Loucy (cell line): ENCODE data around the gene CDH19.

Experiments used
- H2AFZ ChIP-seq: fragments of 200-600 bp; sonication (generic); 2 replicates; pipeline ENCODE4 v1.6.0; 2016; ENCODE audit warnings: antibody characterized with exemption, mild to moderate bottlenecking, low read length, moderate library complexity
- H3F3A ChIP-seq: fragments of 200-600 bp; 2 replicates; pipeline ENCODE4 v1.6.0; 2016; ENCODE audit warnings: antibody characterized with exemption, low read depth, mild to moderate bottlenecking
- H3K27me3 ChIP-seq: fragments of 200-600 bp; sonication (generic); 2 replicates; pipeline ENCODE4 v1.6.1; 2014; ENCODE audit warnings: low read length, mild to moderate bottlenecking; ENCODE audit not compliant: insufficient read depth, poor library complexity, severe bottlenecking
- H3K36me3 ChIP-seq: fragments of 200-600 bp; sonication (generic); 2 replicates; pipeline ENCODE4 v1.6.1; 2016; ENCODE audit warnings: low read length; ENCODE audit not compliant: insufficient read depth
- H3K4me1 ChIP-seq: fragments of 200-600 bp; sonication (generic); 2 replicates; pipeline ENCODE4 v1.5.1; 2014; ENCODE audit warnings: low read length, mild to moderate bottlenecking; ENCODE audit not compliant: insufficient read depth, poor library complexity, severe bottlenecking
- H3K4me2 ChIP-seq: fragments of 200-600 bp; sonication (generic); 2 replicates; pipeline ENCODE4 v1.6.0; 2014; ENCODE audit warnings: antibody characterized with exemption, low read length, low read depth, mild to moderate bottlenecking; ENCODE audit not compliant: poor library complexity, severe bottlenecking
- H3K4me3 ChIP-seq: fragments of 200-600 bp; sonication (generic); 2 replicates; pipeline ENCODE4 v1.5.1; 2014; ENCODE audit warnings: low read length, mild to moderate bottlenecking, mixed read lengths; ENCODE audit not compliant: poor library complexity, severe bottlenecking
- H3K79me2 ChIP-seq: fragments of 200-600 bp; sonication (generic); 2 replicates; pipeline ENCODE4 v1.6.1; 2014; ENCODE audit warnings: low read length; ENCODE audit not compliant: insufficient read depth
- H3K9ac ChIP-seq: fragments of 200-600 bp; sonication (generic); 2 replicates; pipeline ENCODE4 v1.6.0; 2014; ENCODE audit warnings: mild to moderate bottlenecking, low read depth, low read length, moderate library complexity; ENCODE audit not compliant: poor library complexity, severe bottlenecking
- H3K9me2 ChIP-seq: fragments of 200-600 bp; sonication (generic); replicated peaks from 2 replicates; pipeline ENCODE4 v1.6.1; 2016; ENCODE audit warnings: low read depth, low read length, mixed read lengths
- H3K9me3 ChIP-seq: fragments of 200-600 bp; sonication (generic); 2 replicates; pipeline ENCODE4 v1.6.1; 2014; ENCODE audit warnings: mild to moderate bottlenecking, antibody characterized with exemption, low read length, low read depth; ENCODE audit not compliant: insufficient read depth
- H4K20me1 ChIP-seq: fragments of 200-600 bp; sonication (generic); 2 replicates; pipeline ENCODE4 v1.6.0; 2014; ENCODE audit warnings: antibody characterized with exemption, low read length, mild to moderate bottlenecking; ENCODE audit not compliant: insufficient read depth, poor library complexity, severe bottlenecking
- CTCF ChIP-seq: fragments of 200-600 bp; sonication (generic); conservative IDR thresholded peaks from 2 replicates; pipeline ENCODE4 v1.5.1; 2014; ENCODE audit warnings: mild to moderate bottlenecking, antibody characterized with exemption, low read length
- EZH2phosphoT487 ChIP-seq: fragments of 200-600 bp; IDR thresholded peaks from 2 replicates; pipeline ENCODE4 v1.6.1; 2018; ENCODE audit warnings: antibody characterized with exemption, mild to moderate bottlenecking, moderate library complexity, borderline replicate concordance

Gene CDH19

GRCh38 chr18:66638856-66639629, 35.2 kb upstream of the CDH19 start:
- H3K4me1 ChIP-seq = no peaks in the 10 kb centered on the region
- no peak overlapping the region for H3K4me2 ChIP-seq
- no peaks in the 10 kb centered on the region for H4K20me1 ChIP-seq
- H3K9me3 ChIP-seq = no peaks in the 10 kb centered on the region
- no peak for TF ChIP-seq CTCF
- TF ChIP-seq EZH2phosphoT487 = no peak
- no peak overlapping the region for H3K4me3 ChIP-seq
- H3F3A ChIP-seq = no peaks in the 10 kb centered on the region
- H3K27me3 ChIP-seq = no peaks in the 10 kb centered on the region
- no peak overlapping the region for H2AFZ ChIP-seq
- H3K36me3 ChIP-seq = no peaks in the 10 kb centered on the region
- H3K9ac ChIP-seq = no peak overlapping the region
- no peaks in the 10 kb centered on the region for H3K79me2 ChIP-seq
- H3K9me2 ChIP-seq = no peaks in the 10 kb centered on the region

GRCh38 chr18:66635342-66635741, 31.5 kb upstream of the CDH19 start:
- Histone ChIP-seq H3K4me3 (no peak overlapping the region), H3K4me1 (no peaks in the 10 kb centered on the region), H3F3A (no peaks in the 10 kb centered on the region), H3K27me3 (no peaks in the 10 kb centered on the region), H3K9me3 (no peaks in the 10 kb centered on the region), H3K4me2 (no peak overlapping the region), H3K9me2 (no peaks in the 10 kb centered on the region), H2AFZ (no peak overlapping the region), H3K9ac (no peak overlapping the region), H3K79me2 (no peaks in the 10 kb centered on the region), H4K20me1 (no peaks in the 10 kb centered on the region), H3K36me3 (no peaks in the 10 kb centered on the region)
- no peak for TF ChIP-seq EZH2phosphoT487
- no peak for TF ChIP-seq CTCF

GRCh38 chr18:66632756-66633155, 28.9 kb upstream of the CDH19 start:
- Histone ChIP-seq H3K27me3 (no peaks in the 10 kb centered on the region), H3K79me2 (no peaks in the 10 kb centered on the region), H3F3A (no peaks in the 10 kb centered on the region), H3K4me2 (no peak overlapping the region), H3K4me1 (no peaks in the 10 kb centered on the region), H3K36me3 (no peaks in the 10 kb centered on the region), H3K4me3 (no peak overlapping the region), H3K9me3 (no peaks in the 10 kb centered on the region), H3K9ac (no peak overlapping the region), H2AFZ (no peak overlapping the region), H3K9me2 (no peaks in the 10 kb centered on the region), H4K20me1 (no peaks in the 10 kb centered on the region)
- no peak for TF ChIP-seq CTCF
- TF ChIP-seq EZH2phosphoT487 = no peak
